ENCODE measurements around the gene MYRF. TPM values are rescaled to one million over a fixed set of nuclear protein-coding genes. Genes with fewer than 3 reads are reported as not detected.

The MYRF gene
- total and polyA plus RNA-seq, 9 of the 15 experiments (the other 6 are each of a cell fraction or from before 2014, with no cell fraction given), result 2.3 to 25.8 (median 7.1) TPM

- no peak for TF ChIP-seq NFATC3 (IDR thresholded peaks at IDR 0.05)
- no peak for TF ChIP-seq NFYB (IDR thresholded peaks at IDR 0.05; ENCODE audit: extremely low read depth, insufficient read length)
- TF ChIP-seq HNRNPK (IDR thresholded peaks at IDR 0.05; ENCODE audit: low read depth, low read length, poor library complexity, severe bottlenecking), result no peak
- TF ChIP-seq VEZF1 (CRISPR knock-in tag; IDR thresholded peaks at IDR 0.05), result no peak
- TF ChIP-seq HLTF (IDR thresholded peaks at IDR 0.05), result no peak
- TF ChIP-seq ZBTB11 (CRISPR knock-in tag; IDR thresholded peaks at IDR 0.05), result no peak
- TF ChIP-seq NR2F6 (CRISPR knock-in tag; IDR thresholded peaks at IDR 0.05), result no peak
- no peak for TF ChIP-seq SNAPC5 (CRISPR knock-in tag; IDR thresholded peaks at IDR 0.05)
- no peak for TF ChIP-seq ZNF77 (CRISPR knock-in tag; IDR thresholded peaks at IDR 0.05)
- no peak for TF ChIP-seq ZNF707 (CRISPR knock-in tag; conservative IDR thresholded peaks at IDR 0.05)
- no peak for TF ChIP-seq HOMEZ (CRISPR knock-in tag; IDR thresholded peaks at IDR 0.05)
- no peak for TF ChIP-seq FOS (IDR thresholded peaks at IDR 0.05; ENCODE audit: extremely low read depth, insufficient read length)
- no peak for TF ChIP-seq MCM2 (IDR thresholded peaks at IDR 0.05; ENCODE audit: low read depth)
- TF ChIP-seq ZNF280A (IDR thresholded peaks at IDR 0.05; ENCODE audit: low read depth, partially characterized antibody), result no peak
- TF ChIP-seq MYNN (IDR thresholded peaks at IDR 0.05), result no peak
- no peak for TF ChIP-seq MYNN (CRISPR knock-in tag; IDR thresholded peaks at IDR 0.05)
- no peak for TF ChIP-seq TARDBP (IDR thresholded peaks at IDR 0.05)
- no peak for TF ChIP-seq ZEB2 (IDR thresholded peaks at IDR 0.05)
- TF ChIP-seq TCF7 (IDR thresholded peaks at IDR 0.05; ENCODE audit: borderline replicate concordance), result no peak
- TF ChIP-seq U2AF1 (optimal IDR thresholded peaks at IDR 0.05; ENCODE audit: low read depth, low read length), result no peak
Measured at GRCh38 chr11:61815790-61816735, 63.6 kb downstream of the MYRF start (continued).

Measured in K562 (cell line).